ENCODE results near the gene ATF7IP.

Gene ATF7IP

GRCh38 chr12:14473707-14474287 lies 108.3 kb downstream of the ATF7IP start:
- TF ChIP-seq RAD21 (IDR thresholded peaks at IDR 0.05; ENCODE audit: low read depth) (no peak), USF1 (IDR thresholded peaks at IDR 0.05) (0 out of 2 replicates have a peak, but pooled peaks have one; percentile 29)

GRCh38 chr12:14479004-14479403 lies 113.5 kb downstream of the ATF7IP start:
- TF ChIP-seq REST (IDR thresholded peaks at IDR 0.05; ENCODE audit: low read depth) (no peak), EGR1 (IDR thresholded peaks at IDR 0.05) (no peak), CREB1 (IDR thresholded peaks at IDR 0.05; ENCODE audit: low read depth) (no peak), EP300 (IDR thresholded peaks at IDR 0.05; ENCODE audit: borderline replicate concordance) (no peak), USF1 (IDR thresholded peaks at IDR 0.05) (no peak), NFIC (IDR thresholded peaks at IDR 0.05) (no peak), FOXM1 (IDR thresholded peaks at IDR 0.05; ENCODE audit: borderline replicate concordance, low read depth) (no peak), TAF1 (IDR thresholded peaks at IDR 0.05; ENCODE audit: low read depth) (no peak), ZBTB7A (IDR thresholded peaks at IDR 0.05; ENCODE audit: low read depth) (no peak), YY1 (IDR thresholded peaks at IDR 0.05; ENCODE audit: low read depth) (no peak), MAX (IDR thresholded peaks at IDR 0.05) (no peak), TCF12 (IDR thresholded peaks at IDR 0.05; ENCODE audit: low read depth) (no peak), CEBPB (IDR thresholded peaks at IDR 0.05) (no peak), TEAD4 (IDR thresholded peaks at IDR 0.05) (no peak), RAD21 (IDR thresholded peaks at IDR 0.05; ENCODE audit: low read depth) (no peak)

- TF ChIP-seq YY1 (IDR thresholded peaks at IDR 0.05; ENCODE audit: low read depth), result no peak
- TF ChIP-seq TCF12 (IDR thresholded peaks at IDR 0.05; ENCODE audit: low read depth), result no peak
- no peak for TF ChIP-seq CEBPB (IDR thresholded peaks at IDR 0.05)
- no peak for TF ChIP-seq RAD21 (IDR thresholded peaks at IDR 0.05; ENCODE audit: low read depth)
- TF ChIP-seq NFIC (IDR thresholded peaks at IDR 0.05), result no peak
Observed at GRCh38 chr12:14481201-14481600, 115.7 kb downstream of the ATF7IP start.

GRCh38 chr12:14482361-14482760 lies 116.9 kb downstream of the ATF7IP start:
- TF ChIP-seq EGR1 (IDR thresholded peaks at IDR 0.05) (no peak), YY1 (IDR thresholded peaks at IDR 0.05; ENCODE audit: low read depth) (no peak), NFIC (IDR thresholded peaks at IDR 0.05) (no peak), FOXM1 (IDR thresholded peaks at IDR 0.05; ENCODE audit: borderline replicate concordance, low read depth) (no peak), MAX (IDR thresholded peaks at IDR 0.05) (no peak), REST (IDR thresholded peaks at IDR 0.05; ENCODE audit: low read depth) (no peak), CREB1 (IDR thresholded peaks at IDR 0.05; ENCODE audit: low read depth) (no peak), USF1 (IDR thresholded peaks at IDR 0.05) (no peak), TEAD4 (IDR thresholded peaks at IDR 0.05) (no peak), ZBTB7A (IDR thresholded peaks at IDR 0.05; ENCODE audit: low read depth) (no peak), CEBPB (IDR thresholded peaks at IDR 0.05) (no peak), TAF1 (IDR thresholded peaks at IDR 0.05; ENCODE audit: low read depth) (no peak), EP300 (IDR thresholded peaks at IDR 0.05; ENCODE audit: borderline replicate concordance) (no peak), RAD21 (IDR thresholded peaks at IDR 0.05; ENCODE audit: low read depth) (no peak), TCF12 (IDR thresholded peaks at IDR 0.05; ENCODE audit: low read depth) (no peak)

GRCh38 chr12:14482886-14483285 lies 117.4 kb downstream of the ATF7IP start:
- TF ChIP-seq RAD21 (IDR thresholded peaks at IDR 0.05; ENCODE audit: low read depth) (no peak), MAX (IDR thresholded peaks at IDR 0.05) (no peak), ZBTB7A (IDR thresholded peaks at IDR 0.05; ENCODE audit: low read depth) (no peak), EGR1 (IDR thresholded peaks at IDR 0.05) (no peak)

GRCh38 chr12:14495326-14495725 lies 129.8 kb downstream of the ATF7IP start:
- TF ChIP-seq CEBPB (IDR thresholded peaks at IDR 0.05) (no peak), FOXM1 (IDR thresholded peaks at IDR 0.05; ENCODE audit: borderline replicate concordance, low read depth) (no peak), EGR1 (IDR thresholded peaks at IDR 0.05) (no peak), REST (IDR thresholded peaks at IDR 0.05; ENCODE audit: low read depth) (no peak), EP300 (IDR thresholded peaks at IDR 0.05; ENCODE audit: borderline replicate concordance) (no peak), CREB1 (IDR thresholded peaks at IDR 0.05; ENCODE audit: low read depth) (no peak), MAX (IDR thresholded peaks at IDR 0.05) (no peak), RAD21 (IDR thresholded peaks at IDR 0.05; ENCODE audit: low read depth) (no peak)
